Gastrocnemius medialis (tissue), 4 donors: ENCODE results near the gene CTDSPL. TPM values are rescaled to one million over a fixed set of nuclear protein-coding genes. Genes with fewer than 3 reads are reported as not detected.

Experiments used
- ATAC-seq, 2 donors: fragments of 150-250 bp; one replicate each; pipeline ENCODE4 v1.9.1; 2016
- DNase-seq, 2 donors: peaks; one replicate each; pipeline ENCODE4 v3.0.0-alpha.2; 2019
- H3K27ac ChIP-seq, 4 donors: fragments of 200-600 bp; sonication (generic); 1 replicate in 1 of 4; 2 replicates in 3 of 4; pipeline ENCODE4 v1.5.1; 2016 to 2018; ENCODE audit warnings: mild to moderate bottlenecking in 2 of 4, moderate library complexity in 1 of 4
- H3K27me3 ChIP-seq, 3 donors: fragments of 200-600 bp; sonication (generic) in 2 of 3; 1 replicate in 1 of 3; 2 replicates in 2 of 3; pipeline versions ENCODE4 v1.5.1 to v1.6.0; 2016 to 2019; ENCODE audit warnings: mild to moderate bottlenecking in 1 of 3, moderate library complexity in 1 of 3
- H3K36me3 ChIP-seq, 2 donors: fragments of 200-600 bp; sonication (generic) in 1 of 2; one replicate each; pipeline ENCODE4 v1.5.1; 2017 to 2018
- H3K4me1 ChIP-seq, 2 donors: fragments of 200-600 bp; sonication (generic) in 1 of 2; one replicate each; pipeline ENCODE4 v1.5.1; 2016 to 2017; ENCODE audit warnings: mild to moderate bottlenecking in 2 of 2
- H3K4me3 ChIP-seq, 4 donors: fragments of 200-600 bp; sonication (generic) in 3 of 4; 1 replicate in 1 of 4; 2 replicates in 3 of 4; pipeline ENCODE4 v1.5.1; 2016 to 2019; ENCODE audit warnings: mild to moderate bottlenecking in 2 of 4
- H3K9me3 ChIP-seq, 3 donors: fragments of 200-600 bp; sonication (generic) in 2 of 3; 1 replicate in 1 of 3; 2 replicates in 2 of 3; pipeline ENCODE4 v1.5.1; 2016 to 2019
- POLR2A ChIP-seq, 2 donors: fragments of 450-650 bp; IDR thresholded peaks; one replicate each; pipeline ENCODE4 v1.6.1; 2017; ENCODE audit warnings: antibody characterized with exemption in 2 of 2, mild to moderate bottlenecking in 2 of 2, moderate library complexity in 2 of 2
- in situ Hi-C, 4 donors: fragments of 200-750 bp; cut with MboI; loops; one replicate each; pipeline versions ENCODE4 v1.15.0 to v1.8.0; 2017; ENCODE audit warnings: low sequenced_read_pairs in 4 of 4
- intact Hi-C: fragments of 100-400 bp; cut with DNase I; formaldehyde crosslinking; loops from one replicate; pipeline ENCODE4 v1.15.1; 2023; ENCODE audit warnings: low total_unique reads
- total RNA-seq, 4 donors: library from RNA; depleted of rRNA; stranded (reverse); fragments of >200 nt; gene quantifications; one replicate each; pipeline versions ENCODE4 v1.1.0 to v1.2.3, GENCODE V29; 2016
- TF ChIP-seq, protein P1 (sequence below), 5 experiments: fragments of 450-650 bp in 3 of 5; fragments of 200-600 bp in 2 of 5; sonication (generic) in 2 of 5; IDR thresholded peaks in 4 of 5; conservative IDR thresholded peaks in 1 of 5; 1 replicate in 4 of 5; 2 replicates in 1 of 5; pipeline ENCODE4 v1.5.1; 2016 to 2019; ENCODE audit warnings: antibody characterized with exemption in 5 of 5, mild to moderate bottlenecking in 3 of 5, moderate library complexity in 3 of 5

Gene CTDSPL
- total RNA-seq, 4 donors from 2014 or later: 12.1 to 23.1 (median 14.6) TPM

DNA sequence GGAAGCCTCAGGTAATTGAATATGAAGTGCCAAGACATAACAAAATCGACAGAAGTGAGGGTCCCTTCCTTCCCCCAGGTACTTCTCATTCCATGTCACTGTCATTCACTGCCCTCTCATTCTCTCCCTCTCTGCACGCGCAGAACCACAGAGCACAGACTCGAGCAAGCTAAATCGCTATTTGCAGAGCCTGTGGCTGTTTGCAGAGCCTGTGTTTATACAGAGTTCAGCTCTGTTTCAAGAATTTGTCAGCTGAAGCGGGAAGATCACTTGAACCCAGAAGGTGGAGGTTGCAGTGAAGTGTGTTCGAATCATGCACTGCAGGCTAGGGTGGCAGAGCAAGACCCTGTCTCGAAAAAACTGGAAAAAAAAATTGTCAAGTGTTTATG lies 131.4 kb downstream of the CTDSPL start:
- Histone ChIP-seq H3K4me3 (no peak overlapping the region), H3K4me1 (peaks cover 4 to 6% of the 10 kb centered on the region in 2 donors), H3K9me3 (no peaks in the 10 kb centered on the region), H3K27ac (no peak overlapping the region), H3K27me3 (no peaks in the 10 kb centered on the region), H3K36me3 (no peaks in the 10 kb centered on the region)
- DNase-seq (no peak), ATAC-seq (no peak)
- no peak for TF ChIP-seq POLR2A (IDR thresholded peaks at IDR 0.05)
- TF ChIP-seq, protein P1, sequence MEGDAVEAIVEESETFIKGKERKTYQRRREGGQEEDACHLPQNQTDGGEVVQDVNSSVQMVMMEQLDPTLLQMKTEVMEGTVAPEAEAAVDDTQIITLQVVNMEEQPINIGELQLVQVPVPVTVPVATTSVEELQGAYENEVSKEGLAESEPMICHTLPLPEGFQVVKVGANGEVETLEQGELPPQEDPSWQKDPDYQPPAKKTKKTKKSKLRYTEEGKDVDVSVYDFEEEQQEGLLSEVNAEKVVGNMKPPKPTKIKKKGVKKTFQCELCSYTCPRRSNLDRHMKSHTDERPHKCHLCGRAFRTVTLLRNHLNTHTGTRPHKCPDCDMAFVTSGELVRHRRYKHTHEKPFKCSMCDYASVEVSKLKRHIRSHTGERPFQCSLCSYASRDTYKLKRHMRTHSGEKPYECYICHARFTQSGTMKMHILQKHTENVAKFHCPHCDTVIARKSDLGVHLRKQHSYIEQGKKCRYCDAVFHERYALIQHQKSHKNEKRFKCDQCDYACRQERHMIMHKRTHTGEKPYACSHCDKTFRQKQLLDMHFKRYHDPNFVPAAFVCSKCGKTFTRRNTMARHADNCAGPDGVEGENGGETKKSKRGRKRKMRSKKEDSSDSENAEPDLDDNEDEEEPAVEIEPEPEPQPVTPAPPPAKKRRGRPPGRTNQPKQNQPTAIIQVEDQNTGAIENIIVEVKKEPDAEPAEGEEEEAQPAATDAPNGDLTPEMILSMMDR (IDR thresholded peaks at IDR 0.05 in 4 of 5, conservative IDR thresholded peaks at IDR 0.05 in 1 of 5): no peak
- intact Hi-C loops: no loop called here
- in situ Hi-C loops: no loop called here

DNA sequence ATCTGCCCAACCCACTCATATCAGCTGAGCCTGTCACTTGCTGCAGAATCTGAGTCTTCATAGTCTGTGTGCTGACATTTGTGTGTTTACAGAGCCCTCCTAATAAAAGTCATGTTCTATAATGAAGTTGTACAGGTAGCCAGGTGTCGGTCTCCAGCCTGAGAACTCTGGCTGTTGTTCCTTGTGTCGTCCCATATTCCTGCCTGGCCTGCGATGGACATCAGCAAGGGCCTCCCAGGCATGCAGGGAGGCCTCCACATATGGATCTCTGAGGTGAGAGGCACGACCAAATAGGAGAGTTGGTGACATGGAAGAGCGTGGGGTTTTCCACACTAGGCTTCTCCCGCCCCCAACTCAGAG lies 131.8 kb downstream of the CTDSPL start:
- intact Hi-C loops: no loop called here
- TF ChIP-seq, protein P1 (IDR thresholded peaks at IDR 0.05 in 4 of 5, conservative IDR thresholded peaks at IDR 0.05 in 1 of 5): no peak
- no peak for TF ChIP-seq POLR2A (IDR thresholded peaks at IDR 0.05)
- Histone ChIP-seq H3K27ac (peak overlapping the region; percentile 66 to 77 (median 73)), H3K4me3 (peak overlapping the region in 3 of 4 donors; percentile 63 to 68 (median 64)), H3K27me3 (no peaks in the 10 kb centered on the region), H3K36me3 (no peaks in the 10 kb centered on the region), H3K9me3 (no peaks in the 10 kb centered on the region), H3K4me1 (peaks cover 8 to 10% of the 10 kb centered on the region in 2 donors)
- in situ Hi-C loops: no loop called here
- no peak for DNase-seq
- ATAC-seq: no peak

DNA sequence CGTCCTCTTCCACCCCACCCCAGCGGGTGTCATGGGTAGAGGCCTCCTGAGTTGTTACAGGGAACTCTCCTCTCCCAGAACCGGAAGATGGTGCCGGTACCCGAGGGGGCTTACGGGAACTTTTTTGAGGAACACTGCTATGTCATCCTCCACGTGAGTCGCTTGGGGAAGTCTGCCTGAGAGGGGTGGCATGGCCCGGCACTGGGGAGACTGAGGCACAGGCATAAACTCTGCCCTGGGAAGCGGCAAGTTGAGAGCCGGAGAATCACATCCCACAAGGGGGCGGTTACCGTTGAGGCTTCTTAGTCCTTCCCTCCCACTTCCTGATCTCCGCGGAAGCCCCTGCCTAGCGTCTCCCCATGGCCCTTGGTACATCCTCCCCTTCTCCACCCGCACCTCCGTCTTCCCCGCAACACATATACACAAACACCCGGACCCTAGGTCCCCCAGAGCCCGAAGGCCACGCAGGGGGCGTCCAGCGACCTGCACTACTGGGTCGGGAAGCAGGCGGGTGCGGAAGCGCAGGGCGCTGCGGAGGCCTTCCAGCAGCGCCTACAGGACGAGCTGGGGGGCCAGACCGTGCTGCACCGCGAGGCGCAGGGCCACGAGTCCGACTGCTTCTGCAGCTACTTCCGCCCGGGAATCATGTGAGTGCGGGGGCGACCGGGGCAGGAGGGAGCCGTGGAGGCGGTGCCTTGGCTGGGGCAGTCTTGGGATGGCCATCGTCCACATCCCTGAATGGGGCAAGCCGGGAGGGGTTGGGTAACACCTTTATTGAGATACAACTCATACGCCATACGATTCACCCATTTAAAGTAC lies 132.3 kb downstream of the CTDSPL start:
- Histone ChIP-seq H3K27ac (peak overlapping the region; percentile 66 to 77 (median 73)), H3K36me3 (no peaks in the 10 kb centered on the region), H3K4me3 (peak overlapping the region; percentile 63 to 68 (median 65)), H3K4me1 (peaks cover 10 to 11% of the 10 kb centered on the region in 2 donors), H3K9me3 (no peaks in the 10 kb centered on the region), H3K27me3 (no peaks in the 10 kb centered on the region)
- TF ChIP-seq POLR2A (IDR thresholded peaks at IDR 0.05): peak in 1 of 2 donors; percentile 43
- TF ChIP-seq, protein P1 (IDR thresholded peaks at IDR 0.05 in 4 of 5, conservative IDR thresholded peaks at IDR 0.05 in 1 of 5): no peak
- DNase-seq: peak; percentile 51 to 69
- ATAC-seq: peak; percentile 29 to 48
- in situ Hi-C loops: no loop called here
- intact Hi-C loops: no loop called here

DNA sequence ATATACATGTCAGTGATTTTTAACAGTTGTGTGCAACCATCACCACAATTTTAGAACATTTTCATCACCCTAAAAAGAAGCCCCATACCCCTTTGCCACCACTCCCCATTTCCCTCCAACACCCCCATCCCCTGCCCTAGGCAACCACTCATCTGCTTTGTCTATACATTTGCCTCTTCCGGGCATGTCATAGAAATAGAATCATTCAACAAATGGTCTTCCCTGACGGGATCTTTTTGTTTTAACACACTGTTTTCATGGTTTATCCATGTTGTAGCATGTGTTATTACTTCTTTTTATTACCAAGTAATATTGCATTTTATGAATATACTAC lies 132.9 kb downstream of the CTDSPL start:
- in situ Hi-C loops (no loop called here), intact Hi-C loops (no loop called here)
- H3K4me1 ChIP-seq: peaks cover 10 to 11% of the 10 kb centered on the region in 2 donors
- peak overlapping the region; percentile 63 to 68 (median 65) for H3K4me3 ChIP-seq
- no peak for ATAC-seq
- H3K9me3 ChIP-seq: no peaks in the 10 kb centered on the region
- H3K27me3 ChIP-seq: no peaks in the 10 kb centered on the region
- peak overlapping the region; percentile 66 to 77 (median 73) for H3K27ac ChIP-seq
- DNase-seq: no peak
- H3K36me3 ChIP-seq: no peaks in the 10 kb centered on the region
- no peak for TF ChIP-seq POLR2A (IDR thresholded peaks at IDR 0.05)
- TF ChIP-seq, protein P1 (IDR thresholded peaks at IDR 0.05 in 4 of 5, conservative IDR thresholded peaks at IDR 0.05 in 1 of 5): no peak
